Esophagus muscularis mucosa (tissue), 4 donors: ENCODE results near the gene AHCYL1. TPM values are rescaled to one million over a fixed set of nuclear protein-coding genes. Genes with fewer than 3 reads are reported as not detected.

Source experiments
- DNase-seq: peaks from one replicate; pipeline ENCODE4 v3.0.0-alpha.2; 2017; ENCODE audit errors: extremely low spot score
- H3K27ac ChIP-seq, 4 donors: fragments of 200-600 bp; sonication (generic); replicated peaks in 1 of 4; 1 replicate in 3 of 4; 2 replicates in 1 of 4; pipeline ENCODE4 v1.5.1; 2016 to 2019; ENCODE audit warnings: mild to moderate bottlenecking in 1 of 4
- H3K27me3 ChIP-seq, 4 donors: fragments of 200-600 bp; sonication (generic); one replicate each; pipeline versions ENCODE4 v1.5.1 to v1.6.0; 2016 to 2019
- H3K36me3 ChIP-seq, 4 donors: fragments of 200-600 bp; sonication (generic); one replicate each; pipeline ENCODE4 v1.5.1; 2016 to 2019
- H3K4me1 ChIP-seq, 4 donors: fragments of 200-600 bp; sonication (generic); one replicate each; pipeline ENCODE4 v1.5.1; 2016 to 2019
- H3K4me3 ChIP-seq, 4 donors: fragments of 200-600 bp; sonication (generic); 1 replicate in 2 of 4; 2 replicates in 2 of 4; pipeline ENCODE4 v1.5.1; 2016 to 2019; ENCODE audit warnings: mild to moderate bottlenecking in 4 of 4, moderate library complexity in 1 of 4
- H3K9me3 ChIP-seq, 4 donors: fragments of 200-600 bp; sonication (generic); 1 replicate in 3 of 4; 2 replicates in 1 of 4; pipeline ENCODE4 v1.5.1; 2016 to 2019
- CTCF ChIP-seq, 3 experiments: fragments of 200-600 bp in 2 of 3; fragments of 450-650 bp in 1 of 3; sonication (generic) in 2 of 3; IDR thresholded peaks; one replicate each; pipeline ENCODE4 v1.5.1; 2017 to 2019; ENCODE audit warnings: antibody characterized with exemption in 3 of 3, mild to moderate bottlenecking in 2 of 3, moderate library complexity in 1 of 3
- EP300 ChIP-seq: sonication (generic); formaldehyde crosslinking; IDR thresholded peaks from one replicate; pipeline ENCODE4 v1.6.1; 2017; ENCODE audit warnings: antibody characterized with exemption
- POLR2A ChIP-seq: fragments of 450-650 bp; IDR thresholded peaks from one replicate; pipeline ENCODE4 v1.6.1; 2017; ENCODE audit warnings: antibody characterized with exemption, moderate library complexity, mild to moderate bottlenecking, low read depth
- POLR2AphosphoS5 ChIP-seq, 2 donors: sonication (generic); formaldehyde crosslinking; IDR thresholded peaks; one replicate each; pipeline ENCODE4 v1.6.1; 2017; ENCODE audit warnings: antibody characterized with exemption in 2 of 2
- WGBS: methylation state at CpG from one replicate; pipeline ENCODE4 v1.1.5; 2018; 5-methylcytosine and 5-hydroxymethylcytosine counted together
- intact Hi-C: fragments of 100-400 bp; cut with DNase I; formaldehyde crosslinking; loops from one replicate; pipeline ENCODE4 v1.15.1; 2023
- total RNA-seq, 4 donors: library from RNA; depleted of rRNA; stranded (reverse); fragments of >200 nt; gene quantifications; one replicate each; pipeline versions ENCODE4 v1.1.0 to v1.2.1, GENCODE V29; 2016

AHCYL1 gene
- total RNA-seq, 4 donors from 2014 or later, result 72.1 to 111 (median 91.0) TPM

- Histone ChIP-seq H3K9me3 (no peaks in the 10 kb centered on the region), H3K4me1 (peaks cover 13 to 19% (median 16%) of the 10 kb centered on the region in 4 donors), H3K4me3 (no peak overlapping the region), H3K27me3 (no peaks in the 10 kb centered on the region), H3K36me3 (no peaks in the 10 kb centered on the region), H3K27ac (peak overlapping the region in 1 of 4 donors; percentile 11)
- 72% methylated on average over 7 of the region's 7 CpGs for WGBS
- no peak for TF ChIP-seq EP300
- TF ChIP-seq CTCF (IDR thresholded peaks at IDR 0.05), result no peak
- no peak for TF ChIP-seq POLR2A
- no peak for TF ChIP-seq POLR2AphosphoS5 (IDR thresholded peaks at IDR 0.05)
- intact Hi-C loops, result no loop called here
- DNase-seq, result no peak
Measured at GRCh38 chr1:109959974-109960744, 24.4 kb upstream of the AHCYL1 start.

- DNase-seq, result no peak
- intact Hi-C loops, result no loop called here
- TF ChIP-seq CTCF (IDR thresholded peaks at IDR 0.05) (no peak), EP300 (no peak), POLR2A (no peak), POLR2AphosphoS5 (IDR thresholded peaks at IDR 0.05) (no peak)
- H3K27ac ChIP-seq, result no peak overlapping the region
- no peak overlapping the region for H3K4me3 ChIP-seq
- no peaks in the 10 kb centered on the region for H3K27me3 ChIP-seq
- no peaks in the 10 kb centered on the region for H3K9me3 ChIP-seq
- 48% methylated on average over 1 of the region's 1 CpG for WGBS
- no peaks in the 10 kb centered on the region for H3K36me3 ChIP-seq
- H3K4me1 ChIP-seq, result peaks cover 13 to 19% (median 16%) of the 10 kb centered on the region in 4 donors
Measured at GRCh38 chr1:109960745-109961094, 23.8 kb upstream of the AHCYL1 start.

- 83% methylated on average over 1 of the region's 1 CpG for WGBS
- intact Hi-C loops, result no loop called here
- no peaks in the 10 kb centered on the region for H3K9me3 ChIP-seq
Measured at GRCh38 chr1:109963864-109964263, 20.7 kb upstream of the AHCYL1 start.

GRCh38 chr1:109969146-109969829 is 15.3 kb upstream of the AHCYL1 start:
- Histone ChIP-seq H3K27me3 (no peaks in the 10 kb centered on the region), H3K27ac (no peak overlapping the region), H3K9me3 (no peaks in the 10 kb centered on the region), H3K4me3 (no peak overlapping the region), H3K4me1 (no peaks in the 10 kb centered on the region), H3K36me3 (no peaks in the 10 kb centered on the region)
- 83% methylated on average over 3 of the region's 3 CpGs for WGBS
- intact Hi-C loops, result no loop called here
- no peak for DNase-seq
- TF ChIP-seq CTCF (IDR thresholded peaks at IDR 0.05) (no peak), EP300 (no peak), POLR2AphosphoS5 (IDR thresholded peaks at IDR 0.05) (no peak), POLR2A (no peak)

More at GRCh38 chr1:109963864-109964263, 20.7 kb upstream of the AHCYL1 start:
- H3K27ac ChIP-seq, result no peak overlapping the region
- DNase-seq, result no peak
- peaks cover 13 to 19% (median 16%) of the 10 kb centered on the region in 4 donors for H3K4me1 ChIP-seq
- H3K27me3 ChIP-seq, result no peaks in the 10 kb centered on the region
- no peaks in the 10 kb centered on the region for H3K36me3 ChIP-seq
- no peak overlapping the region for H3K4me3 ChIP-seq
- TF ChIP-seq CTCF (IDR thresholded peaks at IDR 0.05) (no peak), POLR2AphosphoS5 (IDR thresholded peaks at IDR 0.05) (no peak), POLR2A (no peak), EP300 (no peak)
